NCI-H2227 (cell line): ENCODE measurements around the gene COL6A1.
"Not testable (repeated sequence)": the region's sequence is repeated elsewhere in the genome, so short reads cannot be mapped to it uniquely, and the experiment has no call there.

ENCODE experiments used
- DNase-seq: peaks from one replicate; lab custom pipeline; 2025; ENCODE audit not compliant: unreplicated experiment; lab: John Stamatoyannopoulos, UW

The COL6A1 gene

GRCh38 chr21:45966791-45967394, 14.7 kb upstream of the COL6A1 start:
- DNase-seq: no peak

GRCh38 chr21:45969921-45970673, 11.5 kb upstream of the COL6A1 start:
- DNase-seq: no peak

DNA sequence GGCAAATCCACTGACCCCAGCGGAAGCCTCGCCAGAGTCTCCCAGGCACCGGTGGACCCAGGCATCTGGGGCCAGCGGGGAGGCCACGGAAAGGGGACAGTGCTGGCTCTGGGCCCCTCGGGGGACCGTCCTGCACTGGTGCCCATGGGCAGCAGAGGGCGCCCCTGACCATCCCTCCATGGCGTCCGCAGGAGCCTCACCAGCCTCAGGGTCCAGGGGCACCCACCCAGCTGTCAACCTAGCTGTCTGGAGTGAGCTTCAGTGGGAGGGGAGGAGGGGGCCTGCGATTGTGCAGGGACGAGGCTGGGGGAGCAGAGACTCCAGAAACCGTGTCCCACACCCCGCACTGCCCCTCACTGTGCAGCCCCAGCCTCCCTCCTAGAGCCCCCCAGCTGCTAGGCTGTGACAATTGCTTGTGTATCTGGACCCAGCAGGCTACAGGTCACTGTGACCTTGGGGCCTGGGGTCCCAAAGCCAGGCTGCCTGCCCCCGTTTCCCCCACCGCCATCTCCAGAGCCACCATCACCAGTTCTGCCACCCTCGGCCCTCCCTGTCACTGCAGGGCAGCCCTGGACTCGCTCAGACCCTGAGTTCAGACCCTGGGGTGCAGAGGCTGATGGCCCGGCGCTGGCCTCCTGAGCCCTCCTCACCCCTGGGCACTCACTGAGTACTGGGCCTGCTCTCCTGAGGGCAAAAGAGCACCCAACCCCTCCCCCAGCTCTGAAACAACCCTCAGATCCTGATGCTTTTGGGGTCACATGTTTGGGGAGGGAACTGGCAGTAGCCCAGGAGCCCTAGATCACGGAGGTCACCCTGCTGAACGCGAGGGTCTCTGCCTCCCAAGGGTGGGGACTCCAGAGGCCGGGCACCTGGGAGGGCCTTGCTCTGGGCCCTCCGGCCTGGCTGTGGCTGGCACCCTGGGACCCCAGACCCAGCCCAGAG, 10.6 kb upstream of the COL6A1 start:
- peak; percentile 61 for DNase-seq

DNA sequence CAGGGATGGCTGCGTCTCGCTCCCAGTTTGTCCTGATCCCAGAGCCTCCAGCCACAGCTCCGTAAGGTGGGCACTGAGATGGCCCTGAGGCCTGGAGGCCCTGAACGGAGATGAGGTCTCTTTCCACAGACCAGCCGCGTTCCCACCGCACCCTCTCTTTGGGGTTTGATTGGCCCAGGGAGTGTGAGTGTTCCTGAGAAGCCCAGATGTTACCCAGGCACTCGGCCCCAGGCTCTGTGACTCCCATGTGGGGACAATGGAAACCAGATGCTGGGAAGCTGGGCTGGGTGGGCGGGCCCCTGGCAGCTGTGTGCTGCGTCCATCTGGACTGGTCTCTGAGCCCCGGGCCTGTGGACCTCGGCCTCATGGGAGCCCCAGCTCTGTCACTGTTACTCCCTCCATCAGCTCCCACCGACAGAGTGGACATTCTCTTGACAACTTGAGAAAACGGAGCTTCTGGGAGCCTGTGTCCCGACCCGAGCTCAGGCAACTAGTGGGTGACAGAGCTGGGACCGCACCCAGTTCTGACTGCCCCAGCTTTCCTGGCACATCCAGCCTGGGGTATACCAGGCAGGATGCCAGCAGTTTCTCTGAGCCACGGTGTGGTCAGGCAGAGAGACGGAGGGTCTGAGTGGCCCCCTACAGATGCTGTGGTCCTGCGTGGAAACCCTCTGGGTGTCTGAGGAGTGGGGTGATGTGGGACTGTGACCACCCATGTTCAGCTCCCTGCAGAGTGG, 9.8 kb upstream of the COL6A1 start:
- no peak for DNase-seq

GRCh38 chr21:45972353-45972715, 9.2 kb upstream of the COL6A1 start:
- no peak for DNase-seq

DNA sequence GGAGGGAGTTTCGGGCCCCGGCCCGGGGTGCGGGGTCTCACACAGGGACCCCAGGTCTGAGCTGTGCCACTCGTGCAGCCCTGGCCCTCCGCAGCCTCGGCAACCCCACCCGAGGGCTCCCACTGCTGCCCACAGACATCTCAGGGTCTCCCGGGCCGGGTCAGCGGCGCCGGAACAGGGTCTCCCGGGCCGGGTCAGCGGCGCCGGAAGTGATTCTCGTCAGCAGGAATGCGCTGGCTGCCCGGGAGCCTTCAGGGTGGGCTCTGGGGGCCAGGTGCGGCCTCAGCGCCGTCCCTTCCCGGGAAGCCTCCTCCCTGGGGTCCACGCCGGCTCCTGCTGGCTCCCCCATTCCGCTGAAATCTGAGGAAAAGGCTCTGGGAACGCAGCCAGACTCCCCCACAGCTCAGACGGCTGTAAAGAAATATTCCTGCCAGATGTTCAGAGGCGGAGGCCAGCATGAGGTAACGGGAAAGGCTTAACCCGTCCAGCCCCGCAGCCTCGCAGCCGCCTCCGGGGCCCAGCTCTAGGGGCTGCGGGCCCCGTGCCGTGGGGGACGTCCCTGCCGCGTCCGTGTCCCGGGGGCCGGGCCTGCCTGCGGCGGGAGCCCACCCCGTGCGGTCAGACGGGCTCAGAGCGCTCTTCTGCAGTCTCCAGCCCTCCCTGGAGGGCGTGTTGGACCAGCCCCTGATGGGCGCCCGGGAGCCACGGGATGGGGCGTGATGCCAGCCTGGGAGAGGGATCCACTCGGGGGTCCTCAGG, 8.7 kb upstream of the COL6A1 start:
- peak; percentile 62 for DNase-seq

DNA sequence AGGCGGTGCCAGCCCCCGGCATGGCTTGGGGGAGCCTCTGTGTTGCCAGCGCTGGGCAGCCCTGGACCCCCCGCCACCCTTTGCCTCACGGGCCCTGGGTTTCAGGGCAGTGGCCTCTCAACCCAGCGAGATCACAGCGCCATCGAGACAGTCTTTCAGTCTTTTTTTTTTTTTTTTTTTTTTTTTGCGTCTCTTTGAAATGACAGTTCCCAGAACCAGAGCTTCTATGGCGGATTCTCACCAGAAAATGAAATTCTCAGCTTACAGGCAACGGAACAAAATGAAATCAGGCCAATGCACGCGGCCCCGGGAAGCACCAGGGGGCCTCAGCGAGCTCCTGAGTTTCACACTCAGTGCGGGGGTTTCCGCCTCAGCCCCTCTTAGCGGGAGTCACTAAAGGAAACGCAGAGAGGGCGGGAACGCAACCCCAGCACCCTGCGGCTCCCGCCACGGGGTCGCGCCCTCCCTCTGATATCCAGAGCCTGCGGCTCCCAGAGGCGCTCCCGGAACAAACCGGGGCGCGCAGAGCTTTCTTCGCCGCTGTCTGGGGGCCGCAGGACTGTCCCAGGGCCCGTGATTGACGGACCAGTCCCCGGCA, 8.0 kb upstream of the COL6A1 start:
- peak; percentile 78 for DNase-seq

DNA sequence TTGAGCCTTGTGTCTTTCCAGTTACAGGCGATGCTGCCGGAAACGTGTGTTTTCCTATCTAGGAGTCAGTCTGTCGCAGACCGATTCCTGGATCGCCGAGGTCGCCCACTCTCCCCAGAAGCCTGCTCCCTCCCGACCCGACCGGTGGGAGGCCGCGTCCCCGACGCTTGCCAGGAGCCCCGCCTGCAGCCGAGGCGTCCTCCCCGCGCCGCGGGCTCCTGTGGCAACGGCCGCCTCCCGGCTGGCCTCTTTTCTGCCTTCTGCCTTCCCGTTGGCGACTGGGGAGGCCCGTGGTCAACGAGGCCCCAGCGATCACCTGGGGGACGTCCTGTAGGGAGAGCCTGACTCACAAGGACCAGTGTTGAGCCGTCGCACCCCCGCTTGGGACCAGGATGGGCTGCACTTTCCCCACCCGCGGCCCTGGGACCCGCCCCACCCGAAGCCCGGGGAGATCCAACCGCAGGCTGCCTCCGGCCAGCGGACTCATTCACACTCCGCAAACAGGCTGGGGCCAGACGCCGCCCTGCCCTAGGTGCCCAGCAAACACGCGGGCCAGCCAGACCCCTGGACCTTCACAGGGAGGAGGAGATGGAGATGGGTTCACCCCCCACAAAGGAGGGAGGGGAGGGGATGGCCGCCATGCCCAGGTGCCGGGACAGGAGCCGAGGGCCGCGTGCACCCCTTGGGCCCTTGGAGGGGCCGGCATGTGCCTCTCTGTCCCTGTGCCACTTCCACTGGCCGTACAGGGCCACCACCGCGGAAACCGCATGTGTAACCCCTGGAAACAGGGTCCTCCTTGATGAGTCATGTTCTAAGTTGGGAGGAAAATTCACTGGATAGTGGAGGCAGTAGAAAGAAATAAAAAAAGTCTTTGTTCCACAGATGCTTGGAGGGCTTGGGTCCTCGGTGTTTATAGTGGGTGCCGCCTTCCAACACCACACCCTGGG, 7.2 kb upstream of the COL6A1 start:
- DNase-seq: peak; percentile 65

GRCh38 chr21:45975020-45975666, 6.4 kb upstream of the COL6A1 start:
- no peak for DNase-seq

- DNase-seq: not testable (repeated sequence)
These were observed 5.7 kb upstream of the COL6A1 start for GRCh38 chr21:45975667-45976409.

DNA sequence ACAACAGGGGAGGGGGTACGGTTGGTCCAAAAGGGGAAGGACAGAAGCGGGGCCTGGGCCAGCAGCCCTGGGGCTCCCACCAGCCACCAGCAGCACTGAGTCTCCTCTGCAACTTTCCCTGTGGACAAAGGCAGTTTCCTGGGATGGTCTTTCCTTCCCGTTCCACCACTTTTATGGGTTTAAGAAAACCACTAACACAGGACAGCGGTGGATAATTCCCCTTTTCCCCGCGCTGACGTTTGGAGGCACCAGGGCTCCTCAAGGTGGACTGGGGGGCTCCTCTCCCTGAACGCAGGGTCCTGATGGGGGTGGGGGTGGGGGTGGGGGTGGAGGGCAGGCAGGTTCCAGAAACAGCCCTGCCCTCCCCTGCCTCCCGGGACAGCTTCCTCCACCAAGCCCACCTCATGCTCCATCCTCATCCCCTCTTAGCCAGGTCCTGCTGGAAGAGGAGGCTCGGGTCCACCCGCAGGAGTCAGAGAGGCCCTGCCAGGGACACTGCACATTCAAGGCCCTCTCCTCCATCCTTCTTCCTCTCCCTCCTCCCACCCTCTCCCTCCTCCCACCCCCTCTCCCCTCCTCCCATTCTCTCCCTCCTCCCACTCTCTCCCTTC, 4.8 kb upstream of the COL6A1 start:
- no peak for DNase-seq

DNA sequence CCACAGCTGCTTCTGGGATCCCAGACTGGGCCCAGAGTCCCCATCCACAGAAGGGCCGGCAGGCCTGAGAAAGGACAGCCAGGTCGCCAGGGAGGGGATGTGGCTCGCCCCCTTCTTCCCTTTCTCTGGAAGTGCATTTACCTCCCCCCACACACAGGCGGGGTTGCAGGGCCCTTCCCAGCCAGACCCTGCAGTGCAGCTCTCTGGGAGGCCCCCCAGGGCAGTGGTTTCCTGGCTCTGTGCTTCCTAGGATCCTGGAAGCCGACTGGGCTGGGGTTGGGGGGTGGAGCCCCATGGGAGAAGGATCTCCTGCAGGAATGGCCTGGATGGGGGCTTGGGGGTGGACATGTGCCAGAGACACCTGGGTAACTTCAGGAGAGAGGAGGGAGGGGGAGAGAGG, 4.2 kb upstream of the COL6A1 start:
- DNase-seq: no peak

- no peak for DNase-seq
These were observed 2.4 kb upstream of the COL6A1 start for GRCh38 chr21:45979141-45979631.

DNA sequence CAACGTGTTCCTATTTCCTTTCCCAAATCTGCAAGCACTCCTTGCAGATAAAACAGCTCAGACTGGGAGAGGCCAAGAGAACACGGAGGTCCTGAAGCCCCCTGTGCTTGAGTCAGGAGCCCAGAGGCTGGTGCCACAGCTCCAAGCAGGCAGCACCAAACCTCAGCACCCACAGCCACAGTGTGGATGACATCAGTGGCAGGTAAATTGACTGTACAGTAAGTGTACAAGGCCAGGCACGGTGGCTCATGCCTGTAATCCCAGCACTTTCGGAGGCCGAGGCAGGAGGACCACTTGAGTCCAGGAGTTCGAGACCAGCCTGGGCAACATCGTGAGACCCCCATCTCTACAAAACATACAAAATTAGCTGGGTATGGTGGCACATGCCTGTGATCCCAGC, 1.9 kb upstream of the COL6A1 start:
- DNase-seq: no peak

- DNase-seq: no peak
These were observed 1.3 kb upstream of the COL6A1 start for GRCh38 chr21:45980271-45980670.

DNA sequence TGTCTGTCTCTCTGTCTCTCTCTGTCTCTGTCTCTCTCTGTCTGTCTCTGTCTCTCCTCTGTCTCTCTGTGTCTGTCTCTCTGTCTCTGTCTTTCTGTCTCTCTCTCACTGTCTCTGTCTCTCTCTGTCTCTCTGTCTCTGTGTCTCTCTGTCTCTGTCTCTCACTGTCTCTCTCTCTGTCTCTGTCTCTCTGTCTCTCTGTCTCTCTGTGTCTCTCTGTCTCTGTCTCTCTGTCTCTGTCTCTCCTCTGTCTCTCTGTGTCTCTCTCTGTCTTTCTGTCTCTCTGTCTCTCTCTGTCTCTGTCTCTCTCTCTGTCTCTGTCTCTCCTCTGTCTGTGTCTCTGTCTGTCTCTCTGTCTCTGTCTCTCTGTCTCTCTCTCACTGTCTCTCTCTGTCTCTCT, 873 bp upstream of the COL6A1 start:
- no peak for DNase-seq

- peak; percentile 51 for DNase-seq
These were observed 655 bp downstream of the COL6A1 start for GRCh38 chr21:45982092-45982757.
